Suprapubic skin (tissue), 4 donors: ENCODE measurements around the gene PVALB.

Experiments used
- CTCF ChIP-seq, 2 donors: fragments of 200-600 bp in 1 of 2; fragments of 450-650 bp in 1 of 2; sonication (generic) in 1 of 2; IDR thresholded peaks; one replicate each; pipeline ENCODE4 v1.5.1; 2016 to 2019; ENCODE audit warnings: antibody characterized with exemption in 2 of 2, mild to moderate bottlenecking in 1 of 2, moderate library complexity in 1 of 2
- EP300 ChIP-seq: sonication (generic); formaldehyde crosslinking; IDR thresholded peaks from one replicate; pipeline ENCODE4 v1.6.1; 2017; ENCODE audit warnings: antibody characterized with exemption
- POLR2A ChIP-seq, 2 donors: fragments of 450-650 bp; IDR thresholded peaks; one replicate each; pipeline ENCODE4 v1.6.1; 2017; ENCODE audit warnings: antibody characterized with exemption in 2 of 2, mild to moderate bottlenecking in 2 of 2, moderate library complexity in 2 of 2
- POLR2AphosphoS5 ChIP-seq, 3 donors: sonication (generic); formaldehyde crosslinking; IDR thresholded peaks; one replicate each; pipeline ENCODE4 v1.6.1; 2017; ENCODE audit warnings: antibody characterized with exemption in 3 of 3

DNA sequence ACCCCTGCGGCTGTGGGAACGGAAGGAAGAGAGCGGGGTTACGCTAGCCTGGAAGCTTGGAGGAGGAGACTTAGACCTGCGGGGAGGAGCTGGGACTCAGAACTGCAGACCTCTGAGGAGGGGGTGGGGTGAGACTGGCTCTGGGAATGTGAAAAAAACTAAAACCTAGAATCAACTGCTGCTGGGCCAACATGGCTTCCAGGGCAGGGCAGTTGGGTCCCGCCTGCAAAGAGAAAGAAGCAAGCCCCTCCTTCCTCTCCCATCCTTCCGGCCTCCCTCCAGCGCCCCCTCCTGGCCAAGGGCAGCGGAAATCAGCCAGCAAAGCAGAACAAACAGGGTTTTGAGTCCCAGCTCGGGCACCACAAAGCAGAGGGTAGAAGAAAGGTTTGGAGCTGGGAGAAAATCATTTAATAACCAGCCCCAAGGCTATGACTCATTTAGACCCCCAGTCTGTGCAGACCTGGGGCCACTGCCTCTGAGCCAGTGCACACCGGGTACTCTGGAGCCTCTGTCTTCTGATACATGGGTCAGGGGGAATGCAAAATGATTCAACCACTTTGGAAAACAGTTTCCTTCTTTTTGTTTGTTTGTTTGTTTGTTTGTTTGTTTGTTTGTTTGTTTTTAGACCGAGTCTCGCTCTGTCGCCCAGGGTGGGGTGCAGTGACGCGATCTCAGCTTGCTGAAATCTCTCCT lies 36.7 kb upstream of the PVALB start:
- TF ChIP-seq CTCF (IDR thresholded peaks at IDR 0.05) (peak; percentile 21 to 55), POLR2A (IDR thresholded peaks at IDR 0.05) (no peak), POLR2AphosphoS5 (IDR thresholded peaks at IDR 0.05) (no peak), EP300 (no peak)
